Hypothalamus (tissue), 51 donors: Measurements from ENCODE around the gene SPRR4.

Experiments
- DNase-seq, 51 donors: peaks; one replicate each; lab custom pipeline; 2025; lab: John Stamatoyannopoulos, UW

SPRR4 gene, protein sequence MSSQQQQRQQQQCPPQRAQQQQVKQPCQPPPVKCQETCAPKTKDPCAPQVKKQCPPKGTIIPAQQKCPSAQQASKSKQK

DNA sequence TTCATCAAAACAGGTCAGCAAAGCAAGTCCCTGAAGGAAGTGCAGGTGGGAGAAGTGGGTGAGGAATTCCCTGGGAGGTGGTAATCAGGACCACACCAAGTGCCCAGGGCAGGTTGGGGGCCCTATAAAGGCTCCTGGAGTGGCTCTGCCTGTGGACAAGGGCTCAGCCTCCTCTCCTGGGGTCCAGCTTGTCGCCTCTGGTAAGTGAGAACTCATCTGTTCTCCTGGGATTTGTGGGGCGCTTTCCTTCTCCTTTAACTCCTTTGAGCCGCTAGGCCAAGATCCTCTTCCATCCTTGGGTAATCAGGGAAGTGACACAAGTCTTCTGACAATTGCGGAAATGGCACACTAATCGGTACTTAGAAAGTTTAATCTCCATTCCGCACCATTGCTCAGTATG lies at the start of gene SPRR4:
SPRR4 (plus strand) TSS at position 154 of the 400 bp plus-strand sequence. CDS start 1,243 bp downstream, outside the sequence.
- DNase-seq: no peak

DNA sequence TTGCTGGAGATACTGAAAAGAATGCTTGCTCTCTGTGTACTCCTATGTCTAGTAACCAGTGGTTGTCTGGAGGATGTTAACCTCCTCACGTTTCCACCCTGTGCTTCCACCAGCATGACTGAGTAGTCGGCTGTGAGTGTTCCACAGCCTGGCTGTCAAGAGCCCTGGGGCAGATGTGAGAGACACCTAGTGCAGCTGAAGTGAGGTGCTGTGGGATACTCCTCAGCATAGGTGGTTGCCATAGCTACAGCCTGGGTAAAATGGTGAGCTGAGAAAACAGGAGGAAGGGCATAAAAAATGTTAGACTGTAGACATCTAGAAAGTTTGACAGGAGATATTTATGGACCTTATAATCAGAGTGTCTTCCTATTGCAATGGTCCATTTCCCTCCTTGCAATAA lies 46.3 kb upstream of the SPRR4 start:
- no peak for DNase-seq

DNA sequence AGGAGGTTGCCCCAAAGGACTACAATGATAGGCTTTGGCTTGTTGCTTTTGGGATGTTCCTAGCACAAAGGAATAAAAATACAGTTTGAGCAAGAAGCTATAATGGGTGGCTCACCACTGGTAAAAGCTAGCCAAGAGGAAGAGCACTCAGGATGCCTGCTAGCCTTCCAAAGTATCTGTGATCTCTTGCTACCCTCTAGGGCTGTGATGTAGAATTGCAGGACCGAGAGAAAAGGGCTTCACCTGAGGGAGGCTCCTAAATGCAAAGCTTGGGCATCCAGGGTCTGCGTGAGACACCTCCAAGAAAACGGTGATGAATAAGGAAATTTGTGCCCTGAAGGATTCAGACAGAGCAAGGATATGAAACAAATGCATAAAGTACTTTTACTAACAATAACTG lies 44.4 kb upstream of the SPRR4 start:
- DNase-seq: no peak

DNA sequence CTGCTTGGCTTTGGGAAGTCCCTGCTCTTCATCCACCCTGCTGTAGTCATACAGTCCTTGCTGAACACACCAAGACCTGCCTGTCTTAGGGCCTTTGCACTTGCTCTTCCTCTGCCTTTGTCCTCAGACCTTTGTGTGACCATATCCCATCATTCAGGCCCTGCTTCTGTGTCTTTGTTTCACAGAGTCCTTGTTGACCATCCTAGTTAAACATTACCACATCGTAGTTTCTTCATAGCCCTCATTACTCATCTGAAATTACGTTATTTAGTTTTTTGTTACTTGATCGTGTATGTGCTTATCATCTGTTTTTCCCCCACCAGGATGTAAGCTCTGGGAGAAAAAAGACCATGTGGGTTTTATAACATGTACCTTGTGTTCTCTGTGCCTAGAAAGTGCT lies 41.8 kb upstream of the SPRR4 start:
- DNase-seq: no peak

DNA sequence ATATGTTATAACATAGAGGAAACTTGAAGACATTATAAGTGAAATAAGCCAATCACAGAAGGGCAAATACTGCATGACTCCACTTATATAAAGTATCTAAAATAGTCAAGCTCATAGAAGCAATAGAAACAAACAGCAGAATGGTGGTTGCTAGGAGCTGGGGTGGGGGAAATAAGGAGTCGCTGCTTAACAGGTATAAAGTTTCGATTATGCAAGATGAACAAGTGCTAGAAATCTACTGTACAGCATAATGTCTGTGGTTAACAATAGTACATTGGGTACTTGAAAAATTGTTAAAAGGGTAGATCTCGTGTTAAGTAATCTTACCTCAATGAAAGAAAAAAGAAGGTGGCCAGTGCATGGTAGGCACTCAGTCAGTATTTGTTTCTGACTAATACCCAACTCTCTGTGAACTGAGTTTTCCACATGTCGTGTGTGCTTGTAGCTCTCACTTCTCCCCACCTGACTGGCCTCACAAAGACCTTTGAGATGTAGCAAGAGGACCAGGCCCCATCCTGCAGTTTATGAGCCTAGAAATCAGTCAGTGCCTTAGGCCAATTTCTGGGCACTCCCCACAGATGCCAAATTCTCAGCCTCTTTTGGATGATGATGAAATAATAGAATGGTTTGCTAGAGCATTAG lies 38.2 kb upstream of the SPRR4 start:
- no peak for DNase-seq

DNA sequence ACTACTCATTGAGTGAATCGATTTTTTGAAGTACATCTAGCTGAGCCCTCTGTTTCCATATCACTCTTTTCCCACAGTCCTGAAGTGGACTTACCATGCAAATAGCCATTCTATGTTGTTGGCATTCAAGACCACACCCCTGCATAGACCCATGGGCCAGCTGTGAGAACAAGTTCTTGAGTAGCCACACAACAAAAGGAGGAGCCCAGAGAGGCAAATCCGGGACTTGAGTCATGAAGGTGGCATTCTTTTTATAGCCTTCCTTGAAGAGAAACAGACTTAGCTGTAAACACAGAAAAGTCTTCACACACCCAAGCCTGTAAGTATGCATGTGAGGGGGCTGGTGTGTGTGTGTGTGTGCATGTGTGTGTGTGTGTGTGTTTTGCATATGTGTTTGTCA lies 37.3 kb upstream of the SPRR4 start:
- no peak for DNase-seq

DNA sequence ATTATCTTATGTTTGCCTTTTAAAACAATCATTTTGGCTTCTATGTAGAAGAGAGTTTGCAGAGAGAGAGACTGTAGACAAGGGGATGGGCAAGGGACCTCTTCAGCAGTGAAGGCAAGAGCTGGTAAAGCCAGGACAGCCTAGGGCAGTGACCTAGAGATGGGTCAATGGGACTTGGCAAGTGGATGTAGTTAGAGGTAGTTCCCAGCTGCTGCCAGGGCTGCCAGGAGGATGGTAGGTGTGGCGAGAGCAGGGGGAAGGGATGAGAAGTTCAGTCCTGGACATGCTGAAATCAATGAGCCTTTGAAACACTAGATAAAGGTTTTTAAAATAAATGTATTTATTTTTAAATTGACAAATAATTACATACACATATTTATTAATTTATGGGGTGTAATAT lies 29.8 kb upstream of the SPRR4 start:
- DNase-seq: no peak

DNA sequence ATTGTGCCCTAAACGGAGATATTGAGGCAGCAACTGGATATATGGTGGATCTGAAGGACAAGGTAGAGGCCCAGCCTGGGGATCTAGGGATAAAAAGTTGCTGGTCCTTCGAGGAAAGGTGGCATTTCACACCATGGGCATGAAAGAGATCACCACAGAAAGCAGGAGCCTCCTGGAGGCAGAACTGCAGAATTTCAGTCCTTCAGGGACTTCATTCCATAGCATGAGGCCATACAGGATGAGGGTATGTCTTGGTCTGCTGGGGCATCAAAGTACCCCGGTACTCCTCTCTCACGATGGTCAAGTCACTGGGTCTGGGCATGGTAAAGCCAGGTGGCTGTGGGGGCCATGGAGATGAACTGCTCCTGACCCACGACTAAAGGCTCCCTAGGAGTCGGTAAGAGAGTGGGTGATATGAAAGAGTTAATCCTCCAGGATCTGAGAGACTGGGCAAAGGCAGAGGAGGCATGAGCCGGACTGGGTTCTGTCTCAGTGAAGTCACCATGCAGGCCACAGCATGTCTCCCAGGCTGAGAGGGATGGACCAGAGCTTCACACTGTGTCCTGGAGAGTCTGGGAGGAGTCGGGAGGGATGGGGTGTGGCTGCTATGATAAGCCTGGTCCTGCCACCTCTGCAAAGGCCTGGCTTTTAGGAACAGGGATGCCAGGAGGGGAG lies 29.3 kb upstream of the SPRR4 start:
- DNase-seq: no peak

DNA sequence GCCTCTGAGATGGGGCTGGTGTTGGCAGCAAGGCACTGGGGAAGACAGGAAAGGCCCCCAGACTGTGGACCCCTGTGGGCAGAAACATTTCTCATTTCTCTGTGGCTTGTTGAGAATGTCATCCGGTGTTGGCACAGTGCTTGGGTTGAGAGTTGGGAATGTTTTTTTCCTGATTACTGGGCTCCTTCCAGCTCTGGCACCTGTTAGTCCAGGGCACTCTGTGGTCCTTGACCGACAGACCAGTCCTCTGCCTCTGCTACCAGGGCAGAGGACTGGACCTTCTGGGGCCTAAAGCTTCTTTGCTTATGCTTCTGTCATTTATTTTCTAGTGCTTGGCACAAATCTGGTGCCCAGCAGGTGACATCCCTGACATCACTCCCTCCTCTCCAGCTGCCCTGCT lies 28.3 kb upstream of the SPRR4 start:
- DNase-seq: no peak

DNA sequence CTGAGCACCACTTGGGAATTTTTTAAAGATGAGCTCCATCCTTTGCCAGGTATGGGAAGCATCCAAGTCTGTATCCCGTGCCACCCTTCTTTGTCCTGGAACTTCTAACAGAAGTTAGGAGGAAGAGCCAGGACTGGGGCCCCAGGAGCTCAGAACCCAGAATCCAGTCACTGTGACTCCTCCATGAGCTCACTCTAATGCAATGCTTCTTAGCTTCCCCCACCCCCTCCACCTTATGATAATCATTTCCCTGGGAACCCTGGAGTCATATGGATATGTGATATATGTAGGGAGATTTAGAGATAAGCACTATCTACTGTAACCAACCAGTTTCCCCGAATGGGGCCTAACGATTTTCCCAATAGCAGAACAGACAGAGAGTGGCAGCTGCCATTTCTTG lies 24.2 kb upstream of the SPRR4 start:
- no peak for DNase-seq

DNA sequence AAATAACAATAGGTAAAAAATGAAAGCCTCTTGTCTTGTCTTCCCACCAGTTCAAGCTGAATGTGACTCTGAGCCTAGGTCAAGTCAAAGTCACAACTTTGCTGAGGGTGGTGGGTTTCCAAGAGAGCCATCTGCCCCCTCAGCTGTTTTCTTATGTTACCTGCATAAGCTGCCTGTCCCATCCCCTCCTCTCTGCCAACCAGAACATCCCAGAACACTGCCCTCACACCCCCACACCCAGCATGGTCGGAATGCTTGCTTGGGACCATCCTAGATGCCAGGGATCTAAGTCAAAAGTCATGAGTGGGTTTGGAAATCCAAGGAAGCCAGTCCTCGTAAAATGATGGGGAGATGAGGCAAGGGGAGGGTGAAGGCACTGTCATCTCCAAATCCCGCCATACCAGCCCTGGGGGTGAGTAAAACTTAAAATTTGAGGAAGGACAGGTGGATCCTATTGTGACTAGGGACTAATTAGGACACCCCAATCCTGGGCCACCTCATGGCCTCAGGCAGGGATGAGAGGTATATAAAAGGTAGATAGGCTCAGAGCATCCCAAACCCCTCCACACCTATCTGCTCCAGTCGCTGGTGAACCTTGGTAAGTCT lies 23.7 kb upstream of the SPRR4 start, which contains the start of gene SPRR5:
SPRR5 (plus strand) TSS at position 556 of the 606 bp plus-strand sequence. CDS start 1,349 bp downstream, outside the sequence.
- no peak for DNase-seq

DNA sequence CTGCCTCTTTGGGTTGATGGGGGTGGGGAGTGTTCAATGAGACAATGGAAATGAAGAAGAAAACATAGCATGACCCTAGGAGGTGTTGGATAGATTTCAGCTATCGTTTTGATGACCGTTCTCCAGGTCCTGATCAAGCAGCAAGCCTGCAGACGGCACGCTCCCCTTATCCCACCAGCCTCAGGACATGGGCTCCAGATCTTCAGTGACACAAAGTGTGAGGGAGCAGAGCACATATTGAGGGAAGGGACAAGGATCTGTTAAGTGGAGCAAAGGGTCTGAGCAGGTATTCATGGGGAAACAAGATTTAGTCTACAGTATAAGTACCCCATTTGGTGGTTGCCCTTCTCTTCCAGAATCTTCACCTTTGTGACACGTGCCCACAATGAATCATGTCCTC lies 18.7 kb upstream of the SPRR4 start:
- no peak for DNase-seq

DNA sequence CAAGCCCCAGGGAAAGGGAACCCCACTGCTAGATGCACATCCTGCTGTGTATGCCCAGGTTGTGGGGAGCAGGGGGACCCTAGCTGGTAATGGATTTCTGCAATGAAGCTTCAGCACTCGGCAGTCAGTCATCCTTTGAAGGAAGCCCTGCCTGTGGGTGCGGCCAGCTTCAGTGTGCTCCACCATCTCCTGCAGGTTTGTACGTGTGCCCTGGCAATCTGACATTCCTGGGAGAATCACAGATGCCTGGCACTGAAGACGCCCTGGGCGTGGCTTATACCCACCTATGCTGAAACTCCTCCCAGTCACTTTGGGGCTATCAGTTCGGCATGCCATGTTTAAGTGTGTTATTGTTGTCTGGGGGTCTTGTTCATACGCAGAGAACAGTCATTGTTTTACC lies 16.7 kb upstream of the SPRR4 start:
- no peak for DNase-seq

DNA sequence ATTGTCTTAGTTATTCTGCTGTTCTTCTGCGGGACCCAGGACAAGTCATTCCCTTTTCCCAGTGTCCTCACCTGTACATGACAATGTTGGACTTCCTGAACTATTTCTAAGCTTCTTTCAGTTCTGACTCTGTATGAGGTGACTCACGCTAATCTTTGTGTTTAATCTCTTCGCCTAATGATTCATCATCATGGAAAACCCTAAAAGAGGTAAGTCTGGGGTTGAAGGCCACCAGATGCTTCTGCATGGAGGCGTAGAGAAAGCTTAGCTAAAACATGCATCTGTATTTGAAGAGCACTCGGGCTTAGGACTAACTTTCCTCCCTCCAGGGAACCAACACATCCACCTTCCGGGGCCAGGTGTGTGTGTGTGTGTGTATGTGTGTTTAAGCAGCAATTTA lies 16.0 kb upstream of the SPRR4 start:
- DNase-seq: no peak

DNA sequence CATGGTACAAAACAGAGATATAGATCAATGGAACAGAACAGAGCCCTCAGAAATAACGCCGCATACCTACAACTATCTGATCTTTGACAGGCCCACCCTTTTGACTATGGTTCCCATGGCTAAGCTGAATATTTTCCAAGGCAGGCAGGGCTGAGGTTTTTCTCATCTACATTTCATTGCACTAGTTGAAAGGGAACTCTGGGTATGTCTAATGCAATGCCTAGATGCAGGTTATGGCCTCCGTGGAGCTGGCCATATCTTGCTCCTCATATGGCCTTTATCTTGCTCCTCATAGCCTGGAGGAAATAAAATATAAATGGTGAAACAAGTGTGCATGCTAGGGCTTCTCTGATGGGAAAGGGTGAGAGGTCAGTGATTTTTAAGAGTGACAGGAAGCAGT lies 12.9 kb upstream of the SPRR4 start:
- no peak for DNase-seq

DNA sequence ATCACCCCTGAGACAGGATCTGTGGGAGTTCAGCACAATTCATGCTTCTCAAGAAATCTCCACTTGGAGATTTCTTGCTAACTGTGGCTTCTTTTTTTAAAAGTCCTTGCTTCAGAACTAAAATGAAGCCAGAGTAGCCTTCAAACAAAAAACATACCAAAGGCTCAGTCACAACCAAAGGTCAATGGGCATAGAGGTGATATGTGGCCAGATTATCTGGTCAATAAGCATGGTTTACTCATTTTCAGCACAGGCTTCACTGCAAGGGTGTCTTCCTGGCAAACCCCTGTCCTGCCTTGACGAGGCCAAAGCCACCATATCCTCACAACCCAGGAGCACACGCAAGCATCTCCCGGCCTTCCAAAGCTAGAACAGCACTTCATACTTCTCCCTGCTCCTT lies 11.2 kb upstream of the SPRR4 start:
- no peak for DNase-seq

DNA sequence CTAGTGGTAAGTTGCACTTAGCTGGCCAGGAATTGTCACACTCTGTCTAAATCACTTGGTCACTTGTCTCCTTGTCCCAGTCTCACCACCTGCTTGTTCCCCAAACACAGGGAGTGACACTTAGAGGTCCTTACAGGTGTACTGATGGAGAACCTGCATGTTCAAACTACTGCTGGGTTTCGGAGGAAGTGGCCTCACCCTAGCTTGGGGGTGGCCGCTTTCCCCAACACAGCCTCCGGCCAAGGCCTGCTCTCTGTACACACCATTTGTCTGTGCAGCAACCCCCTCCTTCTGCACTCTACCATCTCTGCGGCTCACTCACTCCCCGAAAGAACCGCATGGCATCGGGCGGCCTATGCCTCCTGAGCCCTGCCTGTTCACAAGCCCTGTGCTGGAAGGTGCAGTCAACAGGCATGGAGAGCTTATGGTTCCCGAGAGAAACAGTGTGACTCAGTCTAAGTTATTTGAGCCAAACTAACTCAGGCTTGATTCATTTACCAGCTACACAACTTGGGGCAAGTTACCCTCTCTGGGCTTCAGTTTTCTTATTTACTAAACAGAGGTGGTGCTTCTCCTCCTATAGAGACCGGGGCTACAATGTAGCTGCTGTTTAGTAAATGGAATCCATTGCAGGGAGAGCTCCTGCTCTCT lies 10.5 kb upstream of the SPRR4 start:
- no peak for DNase-seq

DNA sequence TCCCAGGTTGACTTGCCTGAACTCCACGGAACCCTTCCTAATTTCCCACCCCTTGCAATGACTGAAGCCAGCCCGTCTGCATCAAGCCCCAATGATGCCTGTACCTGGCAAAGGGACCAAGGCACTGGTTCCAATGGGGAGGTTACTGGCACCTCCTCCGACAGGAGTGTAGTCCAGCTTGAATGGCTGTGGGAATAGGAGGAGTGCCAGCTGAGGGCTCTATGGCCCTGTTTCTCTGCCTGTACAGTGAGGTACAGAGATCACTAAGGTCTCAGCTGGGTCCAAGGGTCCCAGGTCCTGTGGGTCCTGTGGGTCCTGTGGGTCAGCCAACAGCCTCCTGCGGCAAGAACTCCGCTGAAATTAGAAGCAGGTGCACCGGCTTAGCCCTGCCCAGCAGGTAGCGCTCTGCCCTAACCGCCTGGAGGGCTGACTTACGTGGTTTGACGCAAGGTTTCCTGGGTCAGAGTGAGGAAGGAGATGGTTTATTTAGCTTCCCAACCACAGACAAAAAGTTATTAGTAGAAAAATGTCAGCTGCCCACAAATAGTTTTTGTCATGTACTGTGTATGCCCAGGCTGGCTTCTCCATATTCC lies 9.9 kb upstream of the SPRR4 start:
- no peak for DNase-seq

DNA sequence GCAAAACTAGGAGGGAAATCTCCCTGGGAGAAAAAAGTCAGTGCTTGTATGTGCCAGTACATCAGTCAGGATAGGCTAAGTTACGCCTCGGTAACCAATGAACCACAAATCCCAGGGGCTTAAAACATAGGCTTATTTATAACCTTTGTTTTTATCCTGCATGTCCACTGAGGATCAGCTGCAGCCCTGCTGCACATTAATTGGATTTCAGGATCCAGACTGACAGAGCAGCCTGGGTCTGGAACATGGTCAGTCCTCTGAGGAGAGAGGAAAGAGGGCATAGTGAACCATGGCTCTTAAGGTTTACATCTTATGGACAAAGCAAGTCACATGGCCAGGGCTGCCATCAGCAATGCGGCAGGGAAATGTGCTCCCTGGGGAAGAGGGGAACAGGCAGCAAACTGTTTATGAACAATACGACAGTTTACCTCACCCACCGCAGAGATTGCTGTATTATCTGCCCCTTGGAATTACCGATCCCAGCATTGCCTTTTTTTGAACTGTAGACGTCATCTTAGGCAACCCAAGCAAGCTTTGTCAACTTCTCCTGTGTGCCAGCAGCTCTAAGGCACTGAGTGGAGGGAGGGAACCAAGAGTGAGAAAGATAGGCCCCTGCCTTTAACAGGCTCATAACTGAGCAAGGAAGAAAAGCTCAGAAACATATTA lies 9.1 kb upstream of the SPRR4 start:
- no peak for DNase-seq

DNA sequence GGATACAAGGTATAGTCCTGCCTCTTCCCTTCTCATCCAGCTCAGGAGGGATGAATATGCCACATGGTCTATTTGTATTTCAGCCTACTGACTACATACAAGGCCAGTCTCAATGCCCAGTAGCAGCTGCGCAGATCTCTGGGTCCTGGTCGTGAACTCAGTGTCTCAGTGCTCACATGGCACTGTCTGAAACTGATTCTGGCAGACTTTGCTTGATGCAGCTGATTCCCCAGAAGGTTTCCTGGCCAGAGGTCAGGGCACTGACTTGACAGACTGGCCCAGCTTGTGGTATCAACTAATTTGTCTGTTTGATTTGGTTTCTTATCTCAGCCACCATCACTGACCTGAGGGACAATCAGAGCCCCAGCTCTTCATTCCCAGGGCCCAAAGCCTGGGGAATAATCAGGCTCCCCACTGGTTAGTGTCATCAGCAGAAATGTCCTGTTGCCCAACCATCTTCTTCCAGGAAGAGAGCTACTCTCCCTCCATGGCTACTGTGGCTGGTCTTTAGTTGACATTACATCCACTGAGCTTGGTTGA lies 7.5 kb upstream of the SPRR4 start:
- no peak for DNase-seq
